HepG2 (cell line): ENCODE data around the gene F2RL3. TPM values are rescaled to one million over a fixed set of nuclear protein-coding genes. Genes with fewer than 3 reads are reported as not detected.

Source experiments
- ATAC-seq: fragments of 200-7000 bp; cut with Tn5 transposase; 3 replicates; pipeline ENCODE4 v1.9.1; 2020; ENCODE audit warnings: mild to moderate bottlenecking, moderate library complexity
- BruUV-seq: library from RNA; stranded (reverse); fragments of 400-500 nt; replicated peaks from 2 replicates; lab custom pipeline; 2021; lab: Mats Ljungman, UMichigan
- CTCF ChIA-PET: fragments of 300-600 bp; formaldehyde crosslinking; extraction: SDS; loops from one replicate; lab custom pipeline; 2021; ENCODE audit warnings: low total read pairs, inconsistent platforms, low intra/inter-chr PET ratio; lab: Yijun Ruan, JAX
- POLR2A ChIA-PET: fragments of 350-600 bp; sonication (Branson Sonifier 250); formaldehyde crosslinking; loops from one replicate; lab custom pipeline; 2020; ENCODE audit warnings: antibody characterized with exemption, inconsistent platforms; lab: Yijun Ruan, JAX
- DNase-seq: peaks from one replicate; pipeline ENCODE4 v3.0.0-alpha.2; 2015; ENCODE audit warnings: low spot score
- FAIRE-seq: peaks from 3 replicates; lab custom pipeline; 2011; peaks lifted over from hg19 to GRCh38; lab: Jason Lieb, UNC
- H2AFZ ChIP-seq: one replicate; pipeline ENCODE4 v1.6.1; 2011; ENCODE audit warnings: low read length, inconsistent platforms
- H3K27ac ChIP-seq: fragments of 300-600 bp; 3 replicates; pipeline ENCODE4 v1.8.0; 2011; ENCODE audit warnings: mixed run types, mild to moderate bottlenecking, mixed read lengths, low read length, inconsistent platforms; ENCODE audit not compliant: insufficient read depth; ENCODE audit errors: extremely low read length
- H3K27me3 ChIP-seq, 2 experiments: fragments of 200-600 bp in 1 of 2; 2 replicates in 1 of 2; 3 replicates in 1 of 2; pipeline versions ENCODE4 v1.6.0 to v1.8.0; 2011; ENCODE audit warnings: low read length in 2 of 2, mild to moderate bottlenecking in 2 of 2, moderate library complexity in 2 of 2, inconsistent platforms in 1 of 2; ENCODE audit not compliant: insufficient read depth in 2 of 2, control insufficient read depth in 1 of 2
- H3K36me3 ChIP-seq, 2 experiments: fragments of 200-600 bp in 1 of 2; replicated peaks in 1 of 2; 2 replicates in 1 of 2; 3 replicates in 1 of 2; pipeline versions ENCODE4 v1.5.1 to v1.8.0; 2011; ENCODE audit warnings: low read length in 2 of 2, inconsistent platforms in 1 of 2; ENCODE audit not compliant: insufficient read depth in 2 of 2, control insufficient read depth in 1 of 2
- H3K4me1 ChIP-seq: 2 replicates; pipeline ENCODE4 v1.5.1; 2012; ENCODE audit warnings: low read length, inconsistent platforms; ENCODE audit not compliant: insufficient read depth
- H3K4me2 ChIP-seq: 2 replicates; pipeline ENCODE4 v1.6.0; 2011; ENCODE audit warnings: low read depth, low read length, inconsistent platforms
- H3K4me3 ChIP-seq, 3 experiments: fragments of 200-600 bp in 1 of 3; sonication (generic), shearing (Covaris generic) in 1 of 3; replicated peaks in 1 of 3; 2 replicates each; pipeline ENCODE4 v1.5.1; 2011 to 2016; ENCODE audit warnings: low read length in 3 of 3, inconsistent platforms in 2 of 3, low read depth in 2 of 3, mild to moderate bottlenecking in 2 of 3, control low read depth in 1 of 3, mixed read lengths in 1 of 3; ENCODE audit not compliant: insufficient read depth in 1 of 3
- H3K79me2 ChIP-seq: one replicate; pipeline ENCODE4 v1.6.1; 2011; ENCODE audit warnings: low read length, inconsistent platforms; ENCODE audit not compliant: insufficient read depth
- H3K9ac ChIP-seq: 2 replicates; pipeline ENCODE4 v1.6.0; 2011; ENCODE audit warnings: mild to moderate bottlenecking, low read depth, low read length, inconsistent platforms; ENCODE audit not compliant: insufficient read depth
- H3K9me3 ChIP-seq: 2 replicates; pipeline ENCODE4 v1.5.1; 2012; ENCODE audit warnings: mild to moderate bottlenecking, low read length
- H4K20me1 ChIP-seq: 2 replicates; pipeline ENCODE4 v1.6.0; 2011; ENCODE audit warnings: inconsistent platforms, mild to moderate bottlenecking, low read length, moderate library complexity; ENCODE audit not compliant: insufficient read depth
- AHR ChIP-seq: IDR thresholded peaks from 2 replicates; pipeline ENCODE4 v1.6.1; 2018; ENCODE audit warnings: missing genetic modification reagents, missing compliant biosample characterization
- CCDC6 ChIP-seq: sonication (generic); formaldehyde crosslinking; IDR thresholded peaks from 2 replicates; pipeline ENCODE4 v1.8.1; 2022; ENCODE audit warnings: mild to moderate bottlenecking, missing genetic modification reagents, moderate library complexity
- FOXA1 ChIP-seq, 2 experiments: fragments of 450-650 bp in 1 of 2; sonication (generic) in 1 of 2; formaldehyde crosslinking in 1 of 2; IDR thresholded peaks; 2 replicates each; pipeline versions ENCODE4 v1.4.0 to v1.6.1; 2016 to 2020; ENCODE audit warnings: missing genetic modification reagents in 1 of 2
- LBX2 ChIP-seq: sonication (generic); formaldehyde crosslinking; IDR thresholded peaks from 2 replicates; pipeline ENCODE4 v1.5.0; 2020; ENCODE audit warnings: missing genetic modification reagents, mild to moderate bottlenecking, borderline replicate concordance
- MLLT10 ChIP-seq: sonication (generic); formaldehyde crosslinking; IDR thresholded peaks from 2 replicates; pipeline ENCODE4 v1.4.0; 2020; ENCODE audit warnings: missing genetic modification reagents
- NFRKB ChIP-seq: fragments of 450-650 bp; IDR thresholded peaks from 2 replicates; pipeline ENCODE4 v1.6.1; 2017
- RBM39 ChIP-seq: fragments of 200-400 bp; formaldehyde crosslinking; IDR thresholded peaks from one replicate; pipeline ENCODE4 v1.6.1; 2018; ENCODE audit warnings: antibody characterized with exemption, mild to moderate bottlenecking, low read depth, low read length; ENCODE audit not compliant: poor library complexity, severe bottlenecking
- RNF2 ChIP-seq: fragments of 450-650 bp; conservative IDR thresholded peaks from 2 replicates; pipeline ENCODE4 v1.6.1; 2016; ENCODE audit warnings: low read depth
- SNAI1 ChIP-seq: sonication (generic); formaldehyde crosslinking; IDR thresholded peaks from 2 replicates; pipeline ENCODE4 v1.5.0; 2020; ENCODE audit warnings: mild to moderate bottlenecking, missing genetic modification reagents, borderline replicate concordance
- SOX13 ChIP-seq, 3 experiments: fragments of 450-650 bp in 1 of 3; sonication (generic) in 1 of 3; formaldehyde crosslinking in 1 of 3; IDR thresholded peaks in 2 of 3; conservative IDR thresholded peaks in 1 of 3; 2 replicates each; pipeline versions ENCODE4 v1.5.0 to v1.6.1; 2016 to 2020; ENCODE audit warnings: antibody characterized with exemption in 1 of 3, mild to moderate bottlenecking in 1 of 3, missing compliant biosample characterization in 1 of 3, missing genetic modification reagents in 1 of 3, moderate library complexity in 1 of 3
- SP5 ChIP-seq: IDR thresholded peaks from 2 replicates; pipeline ENCODE4 v1.6.1; 2016; ENCODE audit warnings: low read depth, borderline replicate concordance
- TAF15 ChIP-seq: fragments of 200-400 bp; formaldehyde crosslinking; IDR thresholded peaks from one replicate; pipeline ENCODE4 v1.6.1; 2018; ENCODE audit warnings: mild to moderate bottlenecking, low read depth, low read length; ENCODE audit not compliant: poor library complexity, severe bottlenecking
- TCF7L2 ChIP-seq: IDR thresholded peaks from 2 replicates; pipeline ENCODE4 v1.6.1; 2011; ENCODE audit warnings: mild to moderate bottlenecking, low read depth, low read length, moderate library complexity
- XBP1 ChIP-seq: sonication (generic); formaldehyde crosslinking; IDR thresholded peaks from 2 replicates; pipeline ENCODE4 v1.5.0; 2020; ENCODE audit warnings: missing genetic modification reagents
- ZFP36L2 ChIP-seq: sonication (generic); formaldehyde crosslinking; IDR thresholded peaks from 2 replicates; pipeline ENCODE4 v1.4.0; 2020; ENCODE audit warnings: missing genetic modification reagents
- ZFY ChIP-seq: sonication (generic); formaldehyde crosslinking; IDR thresholded peaks from 2 replicates; pipeline ENCODE4 v1.4.0; 2020; ENCODE audit warnings: missing genetic modification reagents
- ZNF274 ChIP-seq: sonication (generic); formaldehyde crosslinking; IDR thresholded peaks from 2 replicates; pipeline ENCODE4 v1.5.1; 2020; ENCODE audit warnings: mild to moderate bottlenecking, missing genetic modification reagents
- ZNF704 ChIP-seq: sonication (generic); formaldehyde crosslinking; IDR thresholded peaks from 2 replicates; pipeline ENCODE4 v1.8.1; 2023; ENCODE audit warnings: mild to moderate bottlenecking, inconsistent platforms, moderate library complexity, missing genetic modification reagents, borderline replicate concordance
- ZNF724P ChIP-seq: sonication (generic); formaldehyde crosslinking; IDR thresholded peaks from 2 replicates; pipeline ENCODE4 v1.8.0; 2022; ENCODE audit warnings: missing genetic modification reagents, borderline replicate concordance
- ZNF776 ChIP-seq: sonication (generic); formaldehyde crosslinking; IDR thresholded peaks from 2 replicates; pipeline ENCODE4 v1.4.0; 2020; ENCODE audit warnings: mild to moderate bottlenecking, missing genetic modification reagents
- WGBS: methylation state at CpG from one replicate; pipeline ENCODE4 v1.1.6; 2017; ENCODE audit warnings: low lambda C conversion rate; 5-methylcytosine and 5-hydroxymethylcytosine counted together
- in situ Hi-C: cut with HindIII; loops from 2 replicates; pipeline ENCODE4 v1.10.0; 2017; ENCODE audit warnings: low pct_unique_long_range_greater_than_20kb; ENCODE audit not compliant: extremely low pct_ligation_motif_present
- intact Hi-C: fragments of 100-400 bp; cut with micrococcal nuclease; formaldehyde crosslinking; loops from one replicate; pipeline ENCODE4 v1.10.0; 2022; ENCODE audit not compliant: unreplicated experiment
- polyA plus RNA-seq, 8 experiments: library from polyadenylated mRNA; depleted of rRNA in 3 of 8; stranded (reverse) in 7 of 8; unstranded in 1 of 8; fragments of >200 nt; fragmentation: Illumina TruSeq in 4 of 8; extraction: Trizol in 4 of 8; gene quantifications; 2 replicates each; pipeline versions ENCODE4 v1.2.1 to v1.2.3, GENCODE V29; 2011 to 2016; ENCODE audit warnings: low read depth in 4 of 8, missing spikeins in 1 of 8, mixed read lengths in 1 of 8; ENCODE audit not compliant: insufficient read depth in 1 of 8
- total RNA-seq, 5 experiments: library from RNA; depleted of rRNA; stranded (reverse); fragments of >200 nt; fragmentation: Illumina TruSeq; extraction: Trizol; gene quantifications; 2 replicates each; pipeline ENCODE4 v1.2.3, GENCODE V29; 2016; ENCODE audit warnings: low read depth in 1 of 5

The F2RL3 gene
- total and polyA plus RNA-seq, 2 of the 13 experiments (the other 11 are each of a cell fraction or from before 2014, with no cell fraction given): not detected

- no peak for TF ChIP-seq RBM39
- no peak for TF ChIP-seq RNF2
- TF ChIP-seq ZNF776: no peak
- TF ChIP-seq MLLT10 (CRISPR knock-in tag): no peak
- no peak for TF ChIP-seq TAF15
- TF ChIP-seq NFRKB: no peak
- no peak for TF ChIP-seq AHR
These were observed 16.9 kb upstream of the F2RL3 start (continued) for GRCh38 chr19:16871871-16872270.

GRCh38 chr19:16872728-16873127 lies 16.1 kb upstream of the F2RL3 start:
- TF ChIP-seq SP5 (CRISPR knock-in tag) (no peak), SNAI1 (CRISPR knock-in tag) (no peak), SOX13 (IDR thresholded peaks at IDR 0.05) (no peak), SOX13 (CRISPR knock-in tag; conservative IDR thresholded peaks at IDR 0.05 in 1 of 2, IDR thresholded peaks at IDR 0.05 in 1 of 2) (no peak), XBP1 (CRISPR knock-in tag) (no peak), ZNF724P (CRISPR knock-in tag) (no peak), TCF7L2 (no peak), ZFY (CRISPR knock-in tag) (no peak), ZFP36L2 (CRISPR knock-in tag) (no peak), CCDC6 (CRISPR knock-in tag) (no peak), LBX2 (no peak), FOXA1 (IDR thresholded peaks at IDR 0.05) (no peak), FOXA1 (CRISPR knock-in tag; IDR thresholded peaks at IDR 0.05) (no peak), ZNF704 (CRISPR knock-in tag) (no peak), ZNF274 (CRISPR knock-in tag) (no peak)
- Histone ChIP-seq H4K20me1 (no peaks in the 10 kb centered on the region), H3K27me3 (no peaks in the 10 kb centered on the region), H3K79me2 (peaks cover 8% of the 10 kb centered on the region), H3K4me2 (no peak overlapping the region), H3K36me3 (peaks cover 17 to 63% of the 10 kb centered on the region in 2 experiments; a peak in 4 of 5 replicates), H3K9ac (no peak overlapping the region), H3K27ac (no peak overlapping the region), H3K9me3 (no peaks in the 10 kb centered on the region), H3K4me3 (no peak overlapping the region), H2AFZ (no peak overlapping the region), H3K4me1 (no peaks in the 10 kb centered on the region)
- FAIRE-seq (no peak), ATAC-seq (no peak), DNase-seq (no peak)
- WGBS: 97% methylated on average over 21 of the region's 21 CpGs
- intact Hi-C loops (no loop called here), in situ Hi-C loops (no loop called here)
- BruUV-seq: no TSS peak
- ChIA-PET POLR2A (no interaction called here), CTCF (no interaction called here)
